HG02973 (cell line): ENCODE results near the gene PRPF4.
"Not testable (repeated sequence)": the region's sequence is repeated elsewhere in the genome, so short reads cannot be mapped to it uniquely, and the experiment has no call there.

ENCODE experiments used
- ATAC-seq: cut with Tn5 transposase; IDR thresholded peaks from one replicate; pipeline ENCODE4 v1.9.1; 2021; ENCODE audit warnings: moderate library complexity; ENCODE audit not compliant: unreplicated experiment

PRPF4 gene

GRCh38 chr9:113275157-113276131 lies at the start of gene PRPF4, which contains the start of gene CDC26:
PRPF4 (plus strand) TSS chr9:113275658; CDS start chr9:113275744, 86 bp downstream.
CDC26 (minus strand) TSS chr9:113275572; CDS start chr9:113272507, 3,065 bp downstream.
- ATAC-seq, result peak; percentile 96

- ATAC-seq, result no peak
Measured at GRCh38 chr9:113227436-113227835, 48.0 kb upstream of the PRPF4 start.

GRCh38 chr9:113228130-113228665 lies 47.3 kb upstream of the PRPF4 start:
- ATAC-seq, result no peak

- no peak for ATAC-seq
Measured at GRCh38 chr9:113231701-113232100, 43.8 kb upstream of the PRPF4 start.

GRCh38 chr9:113235701-113236255 lies 39.7 kb upstream of the PRPF4 start:
- not testable (repeated sequence) for ATAC-seq

GRCh38 chr9:113237026-113237425 lies 38.4 kb upstream of the PRPF4 start:
- no peak for ATAC-seq

- no peak for ATAC-seq
Measured at GRCh38 chr9:113238202-113238858, 37.1 kb upstream of the PRPF4 start.

- ATAC-seq, result no peak
Measured at GRCh38 chr9:113238859-113239232, 36.6 kb upstream of the PRPF4 start.

GRCh38 chr9:113241161-113241560 lies 34.3 kb upstream of the PRPF4 start:
- ATAC-seq, result no peak

GRCh38 chr9:113244556-113244955 lies 30.9 kb upstream of the PRPF4 start:
- no peak for ATAC-seq

- no peak for ATAC-seq
Measured at GRCh38 chr9:113245894-113246293, 29.6 kb upstream of the PRPF4 start.

- no peak for ATAC-seq
Measured at GRCh38 chr9:113246928-113247327, 28.5 kb upstream of the PRPF4 start.

- no peak for ATAC-seq
Measured at GRCh38 chr9:113247640-113248039, 27.8 kb upstream of the PRPF4 start.

- ATAC-seq, result not testable (repeated sequence)
Measured at GRCh38 chr9:113249661-113250060, 25.8 kb upstream of the PRPF4 start.

- ATAC-seq, result no peak
Measured at GRCh38 chr9:113250807-113251206, 24.7 kb upstream of the PRPF4 start.

- ATAC-seq, result no peak
Measured at GRCh38 chr9:113254991-113255390, 20.5 kb upstream of the PRPF4 start.

- ATAC-seq, result no peak
Measured at GRCh38 chr9:113255438-113255837, 20.0 kb upstream of the PRPF4 start.

GRCh38 chr9:113257863-113258262 lies 17.6 kb upstream of the PRPF4 start:
- ATAC-seq, result no peak

GRCh38 chr9:113258282-113258681 lies 17.2 kb upstream of the PRPF4 start:
- no peak for ATAC-seq

GRCh38 chr9:113261917-113262671 lies 13.4 kb upstream of the PRPF4 start:
- no peak for ATAC-seq

GRCh38 chr9:113266174-113266573 lies 9.3 kb upstream of the PRPF4 start:
- ATAC-seq, result no peak
